HEK293T (cell line): ENCODE data around the gene PCNX3.

Source experiments
- BHLHE40 ChIP-seq: fragments of 450-650 bp; IDR thresholded peaks from 2 replicates; pipeline ENCODE4 v1.6.1; 2016; ENCODE audit warnings: mild to moderate bottlenecking, moderate library complexity, borderline replicate concordance
- CTBP1 ChIP-seq: fragments of 450-650 bp; IDR thresholded peaks from 2 replicates; pipeline ENCODE4 v1.6.1; 2016; ENCODE audit warnings: borderline replicate concordance
- FOXA1 ChIP-seq: fragments of 450-650 bp; IDR thresholded peaks from 2 replicates; pipeline ENCODE4 v1.6.1; 2016; ENCODE audit warnings: mild to moderate bottlenecking
- FOXK2 ChIP-seq: fragments of 450-650 bp; IDR thresholded peaks from 2 replicates; pipeline ENCODE4 v1.6.1; 2016; ENCODE audit warnings: mild to moderate bottlenecking
- FOXM1 ChIP-seq: fragments of 450-650 bp; IDR thresholded peaks from 2 replicates; pipeline ENCODE4 v1.6.1; 2017; ENCODE audit warnings: mild to moderate bottlenecking, borderline replicate concordance
- HDGF ChIP-seq: fragments of 450-650 bp; IDR thresholded peaks from 2 replicates; pipeline ENCODE4 v1.6.1; 2017; ENCODE audit warnings: antibody characterized with exemption, borderline replicate concordance
- LEF1 ChIP-seq: fragments of 450-650 bp; IDR thresholded peaks from 2 replicates; pipeline ENCODE4 v1.6.1; 2017; ENCODE audit warnings: mild to moderate bottlenecking, borderline replicate concordance
- NFRKB ChIP-seq: fragments of 450-650 bp; IDR thresholded peaks from 2 replicates; pipeline ENCODE4 v1.6.1; 2016; ENCODE audit warnings: mild to moderate bottlenecking, moderate library complexity
- SP1 ChIP-seq: fragments of 450-650 bp; IDR thresholded peaks from 2 replicates; pipeline ENCODE4 v1.6.1; 2017
- SUZ12 ChIP-seq: fragments of 450-650 bp; IDR thresholded peaks from 2 replicates; pipeline ENCODE4 v1.6.1; 2016; ENCODE audit warnings: mild to moderate bottlenecking
- TARDBP ChIP-seq: fragments of 450-650 bp; IDR thresholded peaks from 2 replicates; pipeline ENCODE4 v1.6.1; 2016
- ZNF384 ChIP-seq: fragments of 450-650 bp; IDR thresholded peaks from 2 replicates; pipeline ENCODE4 v1.6.1; 2016

DNA sequence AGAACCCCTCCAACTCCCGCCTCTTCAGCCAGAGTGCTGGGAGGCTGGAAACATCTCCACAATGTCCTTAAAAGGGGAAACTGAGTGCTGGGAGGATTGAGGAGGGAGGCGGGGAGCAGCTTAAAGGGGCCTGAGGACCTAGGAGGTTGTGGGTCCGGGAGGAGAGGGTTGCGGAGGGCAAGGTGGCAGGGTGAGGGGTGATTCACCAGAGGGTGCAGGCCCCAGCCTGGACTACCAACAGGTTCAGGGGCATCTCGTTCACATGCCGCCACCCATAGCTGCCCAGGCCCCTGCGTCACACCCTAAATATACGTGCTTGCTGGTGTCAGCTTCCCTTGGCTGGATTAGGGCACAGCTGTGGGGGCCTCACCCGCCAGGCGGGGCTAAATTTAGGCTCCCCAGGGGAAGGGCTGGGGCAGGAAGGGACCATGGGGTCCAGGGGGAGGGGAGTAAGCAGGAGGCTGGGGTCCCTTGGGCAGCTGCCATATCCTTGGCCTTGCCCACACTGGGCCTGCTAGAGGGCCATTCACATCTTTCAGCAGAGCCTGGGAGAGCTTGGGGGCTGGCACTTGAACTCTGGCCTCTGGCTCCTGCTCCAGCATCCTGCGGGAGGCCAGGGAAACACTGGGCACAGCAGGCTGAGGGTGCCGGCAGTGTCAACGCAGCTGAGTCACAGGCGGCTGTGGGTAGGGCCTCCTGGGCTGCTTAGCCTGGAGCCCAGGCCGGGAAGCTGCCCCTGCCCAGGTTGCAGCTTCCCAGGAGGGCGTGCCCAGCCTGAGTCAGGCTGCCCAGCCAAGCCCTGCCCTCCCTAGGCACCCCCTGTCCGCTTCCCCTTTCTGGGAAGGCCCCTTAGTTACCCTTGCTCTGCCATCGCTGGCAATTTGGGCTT lies 38.5 kb upstream of the PCNX3 start:
- TF ChIP-seq NFRKB (no peak), BHLHE40 (no peak), SP1 (no peak), HDGF (no peak), ZNF384 (no peak), TARDBP (no peak), FOXK2 (no peak), SUZ12 (no peak), CTBP1 (no peak), LEF1 (no peak), FOXM1 (no peak), FOXA1 (no peak)
